ENCODE data around the gene OSER1.

DNA sequence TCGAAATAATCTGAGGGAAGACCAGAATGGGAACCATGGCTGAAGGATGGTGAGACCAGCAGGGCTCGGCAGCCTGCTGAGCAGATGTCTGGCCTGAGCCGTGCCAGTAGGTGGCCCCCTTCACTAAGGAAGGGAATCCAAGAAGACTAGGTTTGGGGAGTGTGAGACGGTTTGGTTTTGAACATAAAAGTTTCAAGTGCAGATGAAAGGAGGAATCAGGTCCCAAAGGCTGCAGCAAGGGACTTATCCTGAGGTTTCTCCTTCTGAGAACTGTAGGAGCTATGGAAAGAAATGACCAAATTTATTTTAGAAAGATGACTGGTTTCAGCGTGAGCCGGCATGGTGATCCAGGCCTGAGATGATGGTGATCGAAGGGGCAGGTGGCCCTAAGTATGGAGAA lies 4.6 kb upstream of the OSER1 start:
- TF ChIP-seq, protein P1, sequence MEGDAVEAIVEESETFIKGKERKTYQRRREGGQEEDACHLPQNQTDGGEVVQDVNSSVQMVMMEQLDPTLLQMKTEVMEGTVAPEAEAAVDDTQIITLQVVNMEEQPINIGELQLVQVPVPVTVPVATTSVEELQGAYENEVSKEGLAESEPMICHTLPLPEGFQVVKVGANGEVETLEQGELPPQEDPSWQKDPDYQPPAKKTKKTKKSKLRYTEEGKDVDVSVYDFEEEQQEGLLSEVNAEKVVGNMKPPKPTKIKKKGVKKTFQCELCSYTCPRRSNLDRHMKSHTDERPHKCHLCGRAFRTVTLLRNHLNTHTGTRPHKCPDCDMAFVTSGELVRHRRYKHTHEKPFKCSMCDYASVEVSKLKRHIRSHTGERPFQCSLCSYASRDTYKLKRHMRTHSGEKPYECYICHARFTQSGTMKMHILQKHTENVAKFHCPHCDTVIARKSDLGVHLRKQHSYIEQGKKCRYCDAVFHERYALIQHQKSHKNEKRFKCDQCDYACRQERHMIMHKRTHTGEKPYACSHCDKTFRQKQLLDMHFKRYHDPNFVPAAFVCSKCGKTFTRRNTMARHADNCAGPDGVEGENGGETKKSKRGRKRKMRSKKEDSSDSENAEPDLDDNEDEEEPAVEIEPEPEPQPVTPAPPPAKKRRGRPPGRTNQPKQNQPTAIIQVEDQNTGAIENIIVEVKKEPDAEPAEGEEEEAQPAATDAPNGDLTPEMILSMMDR (conservative IDR thresholded peaks at IDR 0.05; ENCODE audit: low read depth, low read length) = peak; percentile 85
- TF ChIP-seq EZH2 (IDR thresholded peaks at IDR 0.05; ENCODE audit: borderline replicate concordance, low read depth, low read length, poor library complexity, severe bottlenecking) = no peak

Measured in A673 (cell line).